HepG2 (cell line): Measurements from ENCODE around the gene C2orf81. TPM values are rescaled to one million over a fixed set of nuclear protein-coding genes. Genes with fewer than 3 reads are reported as not detected.

Source experiments
- ATF2 ChIP-seq: sonication (generic); formaldehyde crosslinking; IDR thresholded peaks from 2 replicates; pipeline ENCODE4 v1.4.0; 2020; ENCODE audit warnings: missing genetic modification reagents
- CEBPG ChIP-seq: IDR thresholded peaks from 2 replicates; pipeline ENCODE4 v1.6.1; 2016
- FOXP4 ChIP-seq: sonication (generic); formaldehyde crosslinking; IDR thresholded peaks from 2 replicates; pipeline ENCODE4 v1.4.0; 2020; ENCODE audit warnings: missing genetic modification reagents
- GATA4 ChIP-seq: sonication (generic); IDR thresholded peaks from 2 replicates; pipeline ENCODE4 v1.6.1; 2016; ENCODE audit warnings: antibody characterized with exemption, low read depth, borderline replicate concordance
- HMG20A ChIP-seq: IDR thresholded peaks from 2 replicates; pipeline ENCODE4 v1.6.1; 2016; ENCODE audit warnings: borderline replicate concordance
- HMGA1 ChIP-seq: sonication (generic); formaldehyde crosslinking; conservative IDR thresholded peaks from 2 replicates; pipeline ENCODE4 v1.4.0; 2020; ENCODE audit warnings: missing genetic modification reagents
- KAT2B ChIP-seq: fragments of 150-350 bp; IDR thresholded peaks from 2 replicates; pipeline ENCODE4 v1.6.1; 2014; ENCODE audit warnings: low read depth, low read length, borderline replicate concordance
- KDM2A ChIP-seq: sonication (generic); formaldehyde crosslinking; IDR thresholded peaks from 2 replicates; pipeline ENCODE4 v1.4.0; 2020; ENCODE audit warnings: low read depth, missing genetic modification reagents, borderline replicate concordance
- LBX2 ChIP-seq: sonication (generic); formaldehyde crosslinking; IDR thresholded peaks from 2 replicates; pipeline ENCODE4 v1.5.0; 2020; ENCODE audit warnings: missing genetic modification reagents, mild to moderate bottlenecking, borderline replicate concordance
- MAFG ChIP-seq: sonication (generic); formaldehyde crosslinking; IDR thresholded peaks from 2 replicates; pipeline ENCODE4 v1.5.1; 2020; ENCODE audit warnings: mild to moderate bottlenecking, missing genetic modification reagents
- MTF2 ChIP-seq: sonication (generic); formaldehyde crosslinking; IDR thresholded peaks from 2 replicates; pipeline ENCODE4 v1.5.0; 2020; ENCODE audit warnings: missing genetic modification reagents, borderline replicate concordance
- RFX3 ChIP-seq: IDR thresholded peaks from 2 replicates; pipeline ENCODE4 v1.6.1; 2016; ENCODE audit warnings: missing biosample characterization, missing genetic modification reagents
- STAT6 ChIP-seq: sonication (generic); formaldehyde crosslinking; IDR thresholded peaks from 2 replicates; pipeline ENCODE4 v1.4.0; 2020; ENCODE audit warnings: missing genetic modification reagents, mild to moderate bottlenecking, borderline replicate concordance
- ZBTB7A ChIP-seq: sonication (generic); formaldehyde crosslinking; IDR thresholded peaks from 2 replicates; pipeline ENCODE4 v1.8.0; 2022; ENCODE audit warnings: mild to moderate bottlenecking, missing genetic modification reagents
- ZNF143 ChIP-seq: sonication (generic); formaldehyde crosslinking; IDR thresholded peaks from 2 replicates; pipeline ENCODE4 v1.4.0; 2020; ENCODE audit warnings: missing genetic modification reagents
- ZNF24 ChIP-seq: fragments of 450-650 bp; IDR thresholded peaks from 2 replicates; pipeline ENCODE4 v1.6.1; 2017; ENCODE audit warnings: antibody characterized with exemption, mild to moderate bottlenecking
- ZNF367 ChIP-seq: sonication (generic); formaldehyde crosslinking; IDR thresholded peaks from 2 replicates; pipeline ENCODE4 v1.4.0; 2020; ENCODE audit warnings: missing genetic modification reagents, borderline replicate concordance
- ZNF441 ChIP-seq: sonication (generic); formaldehyde crosslinking; IDR thresholded peaks from 2 replicates; pipeline ENCODE4 v1.7.0; 2021; ENCODE audit warnings: missing genetic modification reagents, borderline replicate concordance
- ZNF644 ChIP-seq: IDR thresholded peaks from 2 replicates; pipeline ENCODE4 v1.6.1; 2016; ENCODE audit warnings: low read depth
- ZNF816 ChIP-seq: sonication (generic); formaldehyde crosslinking; IDR thresholded peaks from 2 replicates; pipeline ENCODE4 v1.8.0; 2022; ENCODE audit warnings: missing genetic modification reagents, mild to moderate bottlenecking, borderline replicate concordance
- polyA plus RNA-seq, 8 experiments: library from polyadenylated mRNA; depleted of rRNA in 3 of 8; stranded (reverse) in 7 of 8; unstranded in 1 of 8; fragments of >200 nt; fragmentation: Illumina TruSeq in 4 of 8; extraction: Trizol in 4 of 8; gene quantifications; 2 replicates each; pipeline versions ENCODE4 v1.2.1 to v1.2.3, GENCODE V29; 2011 to 2016; ENCODE audit warnings: low read depth in 4 of 8, missing spikeins in 1 of 8, mixed read lengths in 1 of 8; ENCODE audit not compliant: insufficient read depth in 1 of 8
- total RNA-seq, 5 experiments: library from RNA; depleted of rRNA; stranded (reverse); fragments of >200 nt; fragmentation: Illumina TruSeq; extraction: Trizol; gene quantifications; 2 replicates each; pipeline ENCODE4 v1.2.3, GENCODE V29; 2016; ENCODE audit warnings: low read depth in 1 of 5
- TF ChIP-seq, protein P1 (sequence below): IDR thresholded peaks from 2 replicates; pipeline ENCODE4 v1.6.1; 2016; ENCODE audit warnings: missing genetic modification reagents, missing compliant biosample characterization
- TF ChIP-seq, protein P2 (sequence below): sonication (generic); formaldehyde crosslinking; IDR thresholded peaks from 2 replicates; pipeline ENCODE4 v1.5.1; 2020; ENCODE audit warnings: mild to moderate bottlenecking, missing genetic modification reagents, moderate library complexity
- TF ChIP-seq, protein P3 (sequence below): sonication (generic); formaldehyde crosslinking; conservative IDR thresholded peaks from 2 replicates; pipeline ENCODE4 v1.4.0; 2020; ENCODE audit warnings: missing genetic modification reagents

The C2orf81 gene
- total and polyA plus RNA-seq, 2 of the 13 experiments (the other 11 are each of a cell fraction or from before 2014, with no cell fraction given): 0.15 to 0.17 TPM

DNA sequence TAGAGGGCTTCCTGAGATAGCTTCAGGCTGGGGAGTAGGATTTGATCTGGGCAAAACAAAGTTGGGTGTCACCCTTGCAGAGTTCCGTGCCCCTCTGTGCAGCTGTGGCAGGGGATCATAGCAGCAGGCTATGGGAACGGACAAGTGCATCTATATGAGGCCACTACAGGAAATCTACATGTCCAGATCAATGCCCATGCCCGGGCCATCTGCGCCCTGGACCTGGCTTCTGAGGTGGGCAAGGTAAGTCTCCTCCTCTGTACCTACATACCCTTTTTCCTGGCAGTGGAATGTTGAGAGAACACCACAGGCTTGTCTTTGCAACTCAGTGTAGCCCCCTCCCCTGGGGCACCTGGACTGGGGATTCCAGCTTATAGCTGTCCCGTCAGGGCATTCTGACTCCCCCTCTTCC, 3.6 kb upstream of the C2orf81 start (continued):
- TF ChIP-seq KDM2A (CRISPR knock-in tag) (peak; percentile 3; the same call in 1 of the 2 replicates), MTF2 (CRISPR knock-in tag) (no peak), GATA4 (no peak), MAFG (CRISPR knock-in tag) (no peak), ZNF816 (CRISPR knock-in tag) (no peak), ZNF367 (CRISPR knock-in tag) (no peak), LBX2 (no peak), ZNF644 (CRISPR knock-in tag) (no peak), CEBPG (CRISPR knock-in tag) (no peak), KAT2B (no peak), ZNF24 (no peak), HMGA1 (CRISPR knock-in tag) (no peak), RFX3 (no peak), ZNF143 (CRISPR knock-in tag) (no peak), ZNF441 (no peak), HMG20A (CRISPR knock-in tag) (no peak), STAT6 (no peak), ZBTB7A (CRISPR knock-in tag) (no peak), ATF2 (CRISPR knock-in tag) (no peak), FOXP4 (no peak)
- TF ChIP-seq, protein P1, sequence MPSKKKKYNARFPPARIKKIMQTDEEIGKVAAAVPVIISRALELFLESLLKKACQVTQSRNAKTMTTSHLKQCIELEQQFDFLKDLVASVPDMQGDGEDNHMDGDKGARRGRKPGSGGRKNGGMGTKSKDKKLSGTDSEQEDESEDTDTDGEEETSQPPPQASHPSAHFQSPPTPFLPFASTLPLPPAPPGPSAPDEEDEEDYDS (CRISPR knock-in tag): no peak
- TF ChIP-seq, protein P2, sequence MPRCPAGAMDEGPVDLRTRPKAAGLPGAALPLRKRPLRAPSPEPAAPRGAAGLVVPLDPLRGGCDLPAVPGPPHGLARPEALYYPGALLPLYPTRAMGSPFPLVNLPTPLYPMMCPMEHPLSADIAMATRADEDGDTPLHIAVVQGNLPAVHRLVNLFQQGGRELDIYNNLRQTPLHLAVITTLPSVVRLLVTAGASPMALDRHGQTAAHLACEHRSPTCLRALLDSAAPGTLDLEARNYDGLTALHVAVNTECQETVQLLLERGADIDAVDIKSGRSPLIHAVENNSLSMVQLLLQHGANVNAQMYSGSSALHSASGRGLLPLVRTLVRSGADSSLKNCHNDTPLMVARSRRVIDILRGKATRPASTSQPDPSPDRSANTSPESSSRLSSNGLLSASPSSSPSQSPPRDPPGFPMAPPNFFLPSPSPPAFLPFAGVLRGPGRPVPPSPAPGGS (CRISPR knock-in tag): no peak; the same call in 1 of the 2 replicates
- TF ChIP-seq, protein P3, sequence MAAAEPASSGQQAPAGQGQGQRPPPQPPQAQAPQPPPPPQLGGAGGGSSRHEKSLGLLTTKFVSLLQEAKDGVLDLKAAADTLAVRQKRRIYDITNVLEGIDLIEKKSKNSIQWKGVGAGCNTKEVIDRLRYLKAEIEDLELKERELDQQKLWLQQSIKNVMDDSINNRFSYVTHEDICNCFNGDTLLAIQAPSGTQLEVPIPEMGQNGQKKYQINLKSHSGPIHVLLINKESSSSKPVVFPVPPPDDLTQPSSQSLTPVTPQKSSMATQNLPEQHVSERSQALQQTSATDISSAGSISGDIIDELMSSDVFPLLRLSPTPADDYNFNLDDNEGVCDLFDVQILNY (CRISPR knock-in tag): no peak
